HG03025 (cell line): Measurements from ENCODE around the gene CWC15.
"Not testable (repeated sequence)": the region's sequence is repeated elsewhere in the genome, so short reads cannot be mapped to it uniquely, and the experiment has no call there.

ENCODE experiments used
- ATAC-seq: cut with Tn5 transposase; IDR thresholded peaks from one replicate; pipeline ENCODE4 v1.9.1; 2021; ENCODE audit warnings: mild to moderate bottlenecking, moderate library complexity; ENCODE audit not compliant: unreplicated experiment, low FRiP score

CWC15 gene

DNA sequence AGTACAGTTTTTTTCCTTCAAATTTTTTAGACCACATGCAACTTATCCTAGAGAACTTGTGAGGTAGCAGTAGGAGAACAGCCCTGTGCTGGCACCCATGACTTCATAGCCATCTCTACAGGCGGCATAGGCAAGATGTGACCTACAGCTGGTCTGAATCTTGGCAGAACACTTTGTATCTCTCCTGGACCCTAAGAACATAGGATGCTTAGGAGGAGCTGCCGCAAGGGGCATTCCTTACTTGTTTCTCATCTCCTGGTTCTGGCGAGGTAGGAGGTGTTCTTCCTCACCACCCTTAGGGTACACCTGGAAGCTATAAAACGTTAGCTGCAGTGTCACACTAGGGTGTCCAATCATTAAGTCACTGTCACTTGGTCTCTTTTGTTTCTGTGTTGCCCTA is 16.4 kb downstream of the CWC15 start:
- no peak for ATAC-seq

DNA sequence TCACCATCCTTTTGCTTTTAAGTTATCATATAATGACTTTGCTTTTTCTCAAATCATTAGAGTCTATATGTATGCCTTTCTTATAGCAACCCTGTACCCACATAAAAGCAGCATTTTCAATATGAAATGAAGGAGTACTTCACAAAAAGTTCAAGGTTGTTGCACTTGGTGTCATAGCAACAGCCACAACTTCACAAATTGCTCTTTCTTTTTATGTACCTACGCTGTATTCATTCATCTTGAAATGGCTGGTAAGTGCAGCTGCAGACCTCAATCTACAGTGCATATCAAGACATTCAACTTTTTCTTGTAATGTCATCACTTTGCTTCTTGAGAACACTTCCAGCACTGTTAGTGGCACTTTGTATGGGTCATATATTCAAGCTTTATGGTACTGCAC is 18.6 kb downstream of the CWC15 start:
- ATAC-seq: no peak

DNA sequence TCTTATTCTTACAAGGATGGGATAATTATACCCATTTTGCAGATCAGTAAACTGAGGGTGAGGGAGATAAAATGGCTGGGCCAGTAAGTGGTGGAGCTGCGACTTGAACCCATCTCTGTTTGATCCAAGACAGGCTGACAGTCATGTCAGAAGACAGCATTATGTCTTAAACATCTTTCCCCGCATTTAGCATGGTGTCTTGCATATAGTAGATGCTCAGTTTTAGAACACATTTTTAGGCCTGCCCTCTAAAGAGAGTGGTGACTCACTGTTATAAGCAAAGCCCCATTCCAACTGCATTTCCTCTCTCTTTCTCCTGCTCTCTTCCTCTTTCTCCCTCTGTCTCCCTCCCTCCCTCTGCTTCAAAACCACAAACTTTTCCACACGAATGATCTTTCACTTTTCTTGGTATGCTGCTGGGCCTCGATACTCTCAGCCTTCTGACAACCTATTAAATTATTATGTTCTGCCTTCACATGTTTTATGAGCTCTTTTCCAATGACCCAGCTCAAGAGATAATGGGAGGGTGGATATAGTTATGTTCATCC is 25.2 kb downstream of the CWC15 start:
- no peak for ATAC-seq

DNA sequence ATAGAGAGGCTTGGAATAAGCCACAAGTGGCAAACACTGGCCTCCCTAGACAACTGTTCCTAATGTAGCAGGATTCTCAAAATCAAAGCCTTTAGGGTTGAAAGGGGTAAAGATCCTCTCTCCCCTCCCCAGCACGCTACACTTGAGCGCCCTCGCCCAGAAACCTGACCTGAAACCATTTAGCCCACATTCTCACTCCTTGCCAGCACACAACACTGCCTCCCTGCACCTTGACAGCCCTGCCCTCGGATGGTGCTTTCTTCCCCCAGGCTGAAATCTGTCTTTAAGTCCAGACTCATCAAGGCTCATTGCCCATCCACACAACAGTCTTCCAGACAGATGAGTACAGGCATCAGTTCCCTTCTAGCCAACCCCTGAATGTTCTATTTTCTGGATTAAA is 26.5 kb downstream of the CWC15 start:
- no peak for ATAC-seq

DNA sequence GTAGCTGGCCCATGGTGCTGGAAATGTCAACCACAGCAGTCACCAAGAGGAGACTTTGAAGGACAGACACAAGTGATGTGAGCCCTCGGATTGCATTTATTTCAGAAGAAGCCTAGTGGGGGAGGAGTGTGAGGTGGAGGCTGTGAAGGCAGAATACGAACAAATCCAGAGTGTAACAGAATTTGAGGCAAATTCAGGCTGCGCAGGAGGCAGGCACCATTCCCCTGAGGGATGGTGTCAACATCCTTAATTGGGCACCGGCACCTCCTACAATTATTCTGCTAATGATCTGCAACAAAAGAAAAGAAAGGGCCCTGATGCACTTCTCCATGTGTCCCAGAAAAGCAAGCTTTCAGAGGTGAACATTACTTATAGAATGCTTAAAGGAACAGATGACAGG is 32.2 kb downstream of the CWC15 start:
- ATAC-seq: no peak

DNA sequence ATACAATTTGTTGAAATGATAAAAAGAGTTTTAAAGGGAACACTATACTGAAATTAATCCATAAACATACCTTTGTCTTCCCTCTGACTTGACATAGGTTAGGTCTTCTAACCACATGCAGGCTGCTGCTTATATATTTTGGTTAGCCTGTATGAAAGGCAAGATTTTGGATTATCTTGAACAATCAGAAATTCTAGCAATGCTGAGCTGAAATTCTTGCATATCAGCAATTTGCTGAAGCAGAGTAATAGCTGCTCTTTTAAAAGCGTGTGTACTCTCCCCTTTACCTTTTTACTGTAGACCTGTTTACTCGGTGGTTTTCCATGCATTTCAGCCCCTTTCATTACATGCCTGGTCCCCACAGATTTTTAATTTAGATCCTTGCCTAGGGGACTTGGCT is 34.0 kb downstream of the CWC15 start:
- ATAC-seq: no peak

DNA sequence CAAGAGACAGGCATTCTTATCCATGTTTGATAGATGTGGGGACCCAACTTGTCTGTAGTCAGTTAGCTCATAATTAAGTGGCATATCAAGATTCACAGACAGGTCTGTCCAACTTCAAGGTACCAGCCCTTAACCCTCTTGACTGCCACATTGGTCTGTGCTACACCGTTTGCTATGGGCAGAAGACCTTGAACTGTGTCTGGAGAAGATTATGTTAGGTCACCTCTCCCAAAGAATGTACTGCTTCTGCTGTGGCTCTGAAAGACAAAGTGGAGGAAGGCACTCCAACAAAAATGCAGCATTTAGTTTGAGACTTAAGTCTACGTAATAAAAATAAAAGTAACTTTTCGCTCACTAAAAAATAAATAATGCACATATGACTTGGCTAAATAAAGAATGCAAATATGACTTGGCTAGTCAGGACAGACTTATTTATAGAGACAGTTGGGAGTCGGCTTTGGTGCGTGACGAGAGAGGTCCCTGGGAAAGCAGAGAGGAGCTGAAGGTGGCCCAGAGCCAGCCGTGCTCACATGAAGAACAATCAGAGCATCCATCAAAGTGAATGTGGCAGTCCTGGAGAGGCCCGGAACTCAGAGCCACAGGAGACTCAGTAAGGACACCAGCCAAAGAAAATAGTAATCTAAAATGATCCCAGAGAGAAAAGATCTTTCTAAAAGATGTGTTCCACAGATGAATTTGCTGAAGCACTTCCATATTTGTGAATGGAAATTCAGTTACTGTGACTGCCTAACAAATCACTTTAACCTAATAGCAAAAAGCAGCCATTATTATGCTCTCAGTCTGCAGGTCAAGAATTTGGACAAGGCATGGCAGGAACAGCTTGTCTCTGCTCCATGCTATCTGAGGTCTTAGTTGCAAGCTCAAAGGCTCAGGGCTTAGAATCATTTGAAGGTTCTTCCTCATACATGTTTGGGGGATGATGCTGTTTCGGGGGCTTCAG is 35.0 kb downstream of the CWC15 start:
- no peak for ATAC-seq

DNA sequence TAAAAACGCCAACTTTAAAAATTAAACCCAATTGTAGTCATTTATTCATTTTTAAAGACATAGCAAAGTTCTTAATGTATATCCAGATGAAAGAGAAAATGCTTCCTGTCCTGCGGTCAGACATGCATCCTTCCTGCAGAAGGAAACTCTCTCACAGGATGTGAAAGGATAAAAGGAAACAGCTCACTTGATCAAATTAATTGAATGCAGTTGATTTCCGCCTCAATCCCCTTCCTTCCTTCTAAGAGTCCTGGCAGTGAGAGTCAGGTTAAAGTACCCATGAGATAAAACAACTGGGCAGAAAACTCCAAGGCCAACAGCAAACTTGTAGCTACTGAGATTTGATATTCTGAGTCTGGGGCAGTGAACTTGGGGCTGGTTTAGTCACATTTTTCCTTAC is 38.5 kb downstream of the CWC15 start:
- ATAC-seq: no peak

DNA sequence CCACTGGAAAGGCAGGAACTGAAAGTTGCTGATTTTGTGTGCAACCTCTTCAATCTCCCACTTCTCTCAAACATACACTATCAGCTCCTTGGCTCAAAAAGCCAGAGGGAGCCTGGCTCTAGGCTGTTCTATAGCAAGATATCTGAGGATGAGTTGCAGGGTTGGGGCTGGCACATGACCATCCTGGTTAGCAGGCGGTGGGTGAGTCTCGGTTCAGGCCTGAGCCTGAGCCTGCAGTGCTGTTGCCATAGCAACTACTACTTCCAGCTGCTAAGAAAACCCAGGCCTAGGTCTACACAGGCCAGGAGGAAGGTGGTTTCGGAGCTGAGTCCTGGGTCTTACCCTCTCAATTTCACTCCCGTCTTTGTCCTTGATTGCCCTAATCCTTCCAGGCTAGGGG is 39.0 kb downstream of the CWC15 start:
- no peak for ATAC-seq

DNA sequence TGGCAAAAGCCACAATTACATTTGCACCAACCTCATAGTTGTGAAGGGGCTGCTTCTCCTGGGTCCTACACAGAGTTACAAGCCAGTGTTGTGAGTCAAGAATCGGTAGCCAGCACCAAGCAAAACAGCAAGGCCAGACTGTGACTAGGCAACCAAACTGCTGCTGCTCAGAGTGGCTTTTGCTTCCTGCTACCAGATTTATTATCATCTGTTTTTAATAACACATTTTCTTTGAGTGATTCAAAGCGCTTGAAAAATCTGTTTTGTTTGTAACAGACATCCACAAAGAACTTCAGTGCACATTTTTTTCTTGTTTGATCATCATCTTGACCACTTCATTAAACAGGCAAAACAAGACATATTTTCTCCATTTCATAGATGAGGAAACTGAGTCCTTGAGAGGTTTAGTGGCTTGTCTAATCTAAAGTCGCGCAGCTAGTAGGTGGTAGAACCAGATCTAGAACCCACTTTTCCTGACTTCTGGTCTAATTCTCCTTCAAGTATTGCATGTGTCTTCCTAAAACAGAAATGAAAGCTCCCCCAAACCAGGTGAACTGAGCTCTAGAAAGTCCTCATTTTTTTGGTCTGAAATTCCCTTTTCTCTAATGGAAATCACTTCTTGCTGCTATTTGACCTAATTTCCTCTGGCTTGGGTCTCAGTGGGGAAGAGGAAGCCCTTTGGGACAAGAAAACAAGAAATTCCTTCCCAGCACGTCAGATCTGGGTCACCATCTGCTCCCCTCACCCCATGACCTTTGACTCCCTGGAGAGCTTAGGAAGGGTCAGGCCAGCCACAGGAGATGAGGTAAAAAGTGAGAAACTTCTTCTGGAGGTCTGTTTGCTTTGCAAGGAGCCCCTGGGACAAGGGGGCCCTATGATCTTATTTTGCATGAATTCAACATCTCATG is 39.9 kb downstream of the CWC15 start:
- no peak for ATAC-seq

DNA sequence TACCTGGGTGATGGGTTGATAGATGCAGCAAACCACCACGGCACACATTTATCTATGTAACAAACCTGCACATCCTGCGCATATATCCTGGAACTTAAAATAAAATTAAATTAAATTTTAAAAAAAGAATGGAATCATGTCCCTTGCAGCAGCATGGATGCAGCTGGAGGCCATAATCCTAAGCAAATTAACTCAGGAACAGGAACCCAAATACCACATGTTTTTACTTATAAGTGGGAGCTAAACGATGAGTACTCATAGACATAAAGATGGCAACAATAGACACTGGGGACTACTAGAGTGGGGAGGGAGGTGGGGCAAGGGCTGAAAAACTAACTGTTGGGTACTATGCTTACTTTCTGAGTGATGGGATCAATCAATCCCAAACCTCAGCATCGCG is 40.9 kb downstream of the CWC15 start:
- no peak for ATAC-seq

DNA sequence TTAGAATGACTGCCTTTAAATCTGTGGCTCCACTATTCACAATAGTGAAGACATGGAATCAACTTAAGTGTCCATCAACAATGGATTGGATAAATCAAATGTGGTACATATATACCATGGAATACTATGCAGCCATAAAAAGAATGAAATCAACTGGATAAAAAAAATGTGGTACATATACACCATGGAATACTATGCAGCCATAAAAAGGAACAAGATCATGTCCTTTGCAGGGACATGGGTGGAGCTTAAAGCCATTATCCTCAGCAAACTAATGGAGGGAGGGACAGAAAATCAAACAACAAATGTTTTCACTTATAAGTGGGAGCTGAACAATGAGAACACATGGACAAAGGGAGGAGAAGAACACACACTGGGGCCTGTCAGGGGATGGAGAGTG is 41.3 kb downstream of the CWC15 start:
- ATAC-seq: not testable (repeated sequence)

DNA sequence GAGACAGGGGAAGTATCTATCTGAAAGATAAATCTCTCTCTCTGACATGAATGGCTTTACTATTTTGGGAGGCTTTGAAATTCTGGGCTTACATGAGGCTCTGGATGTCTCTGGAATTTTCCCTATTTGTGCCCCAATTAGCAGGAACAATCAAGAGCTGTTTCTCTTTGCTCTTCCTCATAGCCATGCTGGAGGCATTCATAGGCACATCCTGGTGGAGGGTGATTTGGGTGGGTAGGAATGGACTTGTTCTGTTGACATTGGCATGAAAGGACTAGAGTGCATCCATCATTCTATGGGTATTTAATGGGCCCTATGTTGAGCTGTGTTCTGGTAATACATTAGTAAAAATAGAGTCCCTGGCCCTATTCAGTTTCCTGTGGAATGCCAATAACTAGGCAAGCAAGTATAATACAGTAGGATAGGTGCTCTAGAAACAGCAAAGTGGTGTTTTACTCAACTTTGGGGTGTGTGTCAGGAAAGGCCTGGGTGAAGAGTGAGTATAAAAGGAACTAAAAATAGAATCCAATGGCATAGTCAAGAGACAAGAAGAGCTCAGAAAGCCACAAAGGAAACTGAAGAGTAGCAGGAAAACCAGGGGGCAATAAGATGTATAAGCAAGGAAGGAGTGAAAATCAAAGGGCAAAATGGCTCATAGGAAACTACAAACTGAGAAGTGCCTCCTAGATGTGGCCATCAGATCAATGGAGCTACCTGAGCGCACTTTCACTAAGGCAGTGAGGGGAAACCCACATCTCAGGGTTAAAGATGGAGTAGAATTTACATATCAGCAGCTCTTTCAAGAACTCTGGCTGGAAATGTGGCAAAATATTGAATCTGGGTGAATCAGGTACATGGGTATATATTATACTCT is 45.0 kb downstream of the CWC15 start:
- no peak for ATAC-seq

DNA sequence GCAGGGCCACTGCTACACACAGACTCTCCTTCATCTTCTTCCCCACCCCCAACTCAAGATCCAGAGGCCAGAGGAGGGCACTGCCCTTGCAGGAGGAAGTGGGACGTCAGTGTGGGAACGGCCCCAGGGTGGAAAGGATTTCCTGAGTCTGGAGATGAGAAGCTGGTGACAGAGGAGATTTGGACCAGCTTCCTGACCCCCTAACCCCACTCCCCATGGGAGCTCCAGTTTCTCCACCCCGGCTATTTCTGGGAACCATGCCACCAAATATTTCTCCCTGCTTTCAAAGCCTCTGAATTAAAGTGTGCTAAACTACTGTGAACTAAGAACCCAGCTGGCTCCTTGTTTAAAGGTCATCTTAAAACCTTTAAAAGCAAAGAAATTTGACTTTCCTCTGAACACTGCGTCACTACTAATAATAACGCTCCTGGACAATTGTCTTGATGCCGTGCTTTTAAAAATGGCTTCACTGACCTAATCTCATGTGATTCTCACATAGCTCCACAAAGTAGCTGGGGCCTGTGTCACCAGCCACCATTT is 46.6 kb downstream of the CWC15 start:
- no peak for ATAC-seq

DNA sequence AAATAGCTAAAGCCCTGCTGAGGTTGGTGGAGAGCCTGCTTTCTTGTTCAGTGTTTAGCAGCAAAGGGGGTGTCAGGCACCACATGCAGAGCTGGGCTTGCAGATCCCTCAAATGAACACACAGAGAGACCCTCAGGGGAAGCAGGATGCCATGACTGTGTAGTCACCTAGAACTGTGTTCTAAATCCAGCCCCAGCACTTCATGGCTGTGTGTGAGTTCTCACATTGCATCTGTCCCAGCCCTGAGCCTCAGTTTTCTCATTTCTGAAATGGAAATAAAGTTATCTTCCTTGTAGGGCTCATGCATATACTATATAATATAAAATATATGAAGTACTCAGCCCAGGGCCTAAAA is 47.1 kb downstream of the CWC15 start:
- ATAC-seq: no peak

DNA sequence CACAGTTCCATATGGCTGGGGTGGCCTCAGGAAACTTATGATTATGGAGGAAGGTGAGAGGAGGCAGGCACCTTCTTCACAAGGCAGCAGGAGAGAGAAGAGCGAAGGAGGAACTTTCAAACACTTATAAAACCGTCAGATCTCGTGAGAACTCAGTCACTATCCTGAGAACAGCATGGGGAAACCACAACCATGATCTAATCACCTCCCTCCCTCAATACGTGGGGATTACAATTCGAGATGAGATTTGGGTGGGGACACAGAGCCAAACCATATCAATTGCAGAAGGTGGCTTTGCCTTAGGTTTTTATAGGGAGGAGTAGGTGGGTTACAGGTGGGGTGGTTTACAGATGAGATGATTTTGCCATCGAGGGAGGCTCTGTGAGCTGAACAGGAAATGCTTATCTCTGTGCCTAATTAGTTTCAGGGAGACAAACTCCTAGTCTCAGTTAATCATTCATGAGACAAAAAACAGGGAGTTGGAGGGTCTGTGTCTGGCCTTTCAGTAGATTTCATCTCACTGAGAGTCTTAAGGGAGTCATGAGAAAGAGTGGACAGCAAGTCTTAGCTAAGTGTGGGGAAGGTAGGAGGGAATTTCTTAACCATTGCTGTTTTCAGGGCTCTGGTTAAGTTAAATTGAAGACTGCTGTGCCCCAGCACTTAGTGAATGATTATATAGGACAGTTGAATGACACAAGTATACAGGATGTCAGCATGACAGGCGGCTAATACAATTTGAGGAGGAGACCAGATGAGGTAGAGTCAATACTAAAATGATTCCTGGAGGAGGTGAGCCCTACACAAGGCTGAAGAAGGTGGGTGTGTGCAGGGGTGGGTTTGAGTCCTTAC is 47.7 kb downstream of the CWC15 start:
- no peak for ATAC-seq

DNA sequence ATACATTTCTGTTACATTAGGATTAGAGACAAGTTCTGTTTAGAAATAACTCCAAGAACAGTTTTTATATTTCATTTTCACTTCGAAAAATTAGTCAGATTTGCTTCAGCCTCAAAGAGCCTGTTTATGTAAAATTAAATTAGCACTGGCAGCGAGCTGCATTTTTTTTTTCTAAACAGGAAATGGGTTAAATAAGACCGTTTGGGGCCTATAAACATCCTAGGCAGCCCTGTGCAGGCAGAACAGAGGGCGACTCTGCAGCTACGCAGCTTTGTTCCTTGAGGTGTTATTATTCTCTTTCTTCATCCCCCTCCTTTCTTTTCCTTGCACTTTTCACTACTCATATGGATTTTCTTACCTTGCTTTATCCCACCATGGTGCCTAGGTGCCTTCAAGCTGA is 48.7 kb downstream of the CWC15 start:
- no peak for ATAC-seq

DNA sequence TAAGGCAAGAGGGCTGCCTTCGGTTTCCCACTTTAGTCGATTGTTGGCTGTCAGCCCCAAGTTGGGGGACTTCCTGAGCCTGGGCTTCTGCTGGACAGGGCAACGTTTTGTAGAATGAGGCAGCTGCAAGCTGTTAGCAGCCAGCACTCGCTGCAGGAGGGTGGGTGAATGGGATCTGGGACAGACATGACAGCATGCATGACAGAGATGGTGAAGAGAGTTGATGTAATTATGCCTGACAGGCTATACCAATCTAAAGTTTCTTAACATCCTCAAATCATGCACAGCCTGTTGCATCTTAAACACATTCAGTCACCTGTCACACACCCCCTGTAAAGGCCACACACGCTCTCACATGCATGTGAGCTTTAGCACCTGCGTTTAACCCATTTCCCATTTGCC is 49.2 kb downstream of the CWC15 start:
- ATAC-seq: no peak

DNA sequence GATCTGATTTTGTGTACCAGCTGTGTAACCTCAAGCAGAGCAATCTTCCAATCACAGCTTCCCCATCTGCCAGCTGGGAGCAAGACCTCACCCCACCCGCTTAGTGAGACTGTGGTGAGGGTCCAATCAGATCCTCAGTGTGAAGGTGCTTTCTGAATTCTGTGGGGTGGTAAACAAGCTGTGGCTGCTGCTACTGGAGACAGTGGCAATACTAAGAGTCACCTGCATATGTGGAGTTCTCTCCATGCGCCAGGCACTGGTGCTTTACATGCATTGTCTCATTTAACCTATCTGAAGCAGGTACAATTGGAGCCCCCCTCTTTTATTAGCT is 50.4 kb downstream of the CWC15 start:
- ATAC-seq: no peak
